GM18502 (cell line): Measurements from ENCODE around the gene SPIN2B.
"Not testable (repeated sequence)": the region's sequence is repeated elsewhere in the genome, so short reads cannot be mapped to it uniquely, and the experiment has no call there.

ENCODE experiments used
- ATAC-seq: cut with Tn5 transposase; IDR thresholded peaks from one replicate; pipeline ENCODE4 v1.9.1; 2021; ENCODE audit warnings: mild to moderate bottlenecking; ENCODE audit not compliant: unreplicated experiment, poor library complexity

The SPIN2B gene

DNA sequence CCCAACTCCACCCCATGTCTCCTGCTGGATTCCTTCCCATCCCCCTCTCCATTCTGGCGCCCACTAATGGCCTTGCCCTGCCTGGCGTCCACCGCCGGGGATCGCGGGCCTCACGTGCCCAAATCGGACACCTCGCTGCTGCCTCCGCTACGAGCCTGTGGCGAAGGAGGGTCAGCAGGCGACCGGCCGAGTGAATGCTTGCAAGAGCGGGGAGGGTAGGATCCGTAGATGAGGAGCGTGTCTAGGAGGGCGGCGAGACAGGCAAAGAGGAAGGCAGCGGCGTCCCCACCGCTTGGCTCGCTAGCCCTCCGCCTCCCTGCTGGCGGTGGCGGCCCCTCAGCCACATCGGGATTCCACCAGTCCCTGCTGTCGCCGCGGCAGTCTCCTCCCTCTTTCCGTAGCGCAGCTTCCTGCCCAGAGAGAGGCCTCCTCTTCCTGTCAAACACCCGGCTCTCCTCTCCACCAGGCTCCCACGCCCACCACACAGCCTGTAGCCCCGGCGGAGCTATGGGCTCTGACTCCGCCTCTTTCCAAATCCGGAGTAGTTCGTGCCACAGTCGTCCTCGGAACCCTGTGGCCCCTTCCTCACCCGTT lies at the start of gene SPIN2B:
Gene SPIN2B (minus strand): TSS at position 387 of the 594 bp plus-strand sequence.
- peak; percentile 100 for ATAC-seq

DNA sequence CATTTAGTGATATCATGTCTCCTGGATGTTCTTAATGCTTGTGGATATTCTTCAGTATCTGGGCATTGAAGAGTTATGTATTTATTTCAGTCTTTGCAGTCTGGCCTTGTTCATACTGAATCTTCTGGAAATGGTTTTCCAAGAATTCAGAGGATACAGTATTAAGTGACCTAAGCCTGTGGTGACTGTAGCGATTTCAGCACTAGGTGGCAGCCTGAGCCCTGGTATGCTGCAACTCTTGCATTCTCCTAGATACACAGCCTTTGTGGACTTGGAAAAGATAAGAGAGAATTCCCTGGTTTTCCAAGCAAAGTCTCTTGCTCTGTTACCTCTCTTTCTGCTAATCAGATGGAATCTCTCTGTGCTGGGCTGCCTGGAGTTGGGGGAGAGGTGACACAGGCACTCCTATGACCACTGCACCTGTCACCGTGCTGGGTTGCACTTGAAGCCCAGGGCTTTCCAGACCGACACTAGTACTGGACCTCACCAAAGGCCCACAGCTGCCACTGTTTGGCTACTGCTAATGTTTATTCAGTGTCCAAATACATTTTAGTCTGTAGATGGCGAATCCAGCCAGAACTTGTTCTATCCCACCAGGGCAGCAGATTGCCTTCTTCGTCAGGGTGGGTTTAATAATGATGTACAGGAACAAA lies 35.2 kb upstream of the SPIN2B start:
- ATAC-seq: no peak

DNA sequence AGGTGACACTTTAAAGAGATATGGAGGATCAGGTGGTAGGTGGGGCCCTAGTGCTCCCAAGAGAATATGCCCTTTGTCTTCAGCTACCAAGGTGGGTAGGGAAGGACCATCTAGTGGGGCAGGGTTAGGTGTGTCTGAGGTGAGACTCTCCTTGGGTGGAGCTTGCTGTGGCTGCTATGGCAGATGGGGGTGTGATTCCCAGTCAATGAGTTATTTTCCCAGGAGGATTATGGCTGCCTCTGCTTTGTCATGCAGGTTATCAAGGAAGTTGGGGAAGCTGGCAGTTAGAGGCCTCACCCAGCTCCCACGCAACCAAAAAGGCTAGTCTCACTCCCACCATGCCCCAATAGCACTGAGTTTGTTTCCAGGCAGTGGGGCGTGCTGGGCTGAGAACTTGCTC lies 33.8 kb upstream of the SPIN2B start:
- ATAC-seq: no peak

DNA sequence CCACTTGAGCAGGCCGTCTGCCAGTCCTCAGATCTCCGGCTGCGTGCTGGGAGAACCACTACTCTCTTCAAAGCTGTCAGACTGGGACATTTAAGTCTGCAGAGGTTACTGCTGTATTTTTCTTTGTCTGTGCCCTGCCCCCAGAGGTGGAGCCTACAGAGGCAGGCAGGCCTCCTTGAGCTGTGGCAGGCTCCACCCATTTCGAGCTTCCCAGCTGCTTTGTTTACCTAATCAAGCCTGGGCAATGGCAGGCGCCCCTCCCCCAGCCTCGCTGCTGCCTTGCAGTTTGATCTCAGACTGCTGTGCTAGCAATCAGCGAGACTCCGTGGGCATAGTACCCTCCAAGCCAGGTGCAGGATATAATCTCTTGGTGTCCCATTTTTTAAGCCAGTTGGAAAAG lies 30.9 kb upstream of the SPIN2B start:
- ATAC-seq: not testable (repeated sequence)

DNA sequence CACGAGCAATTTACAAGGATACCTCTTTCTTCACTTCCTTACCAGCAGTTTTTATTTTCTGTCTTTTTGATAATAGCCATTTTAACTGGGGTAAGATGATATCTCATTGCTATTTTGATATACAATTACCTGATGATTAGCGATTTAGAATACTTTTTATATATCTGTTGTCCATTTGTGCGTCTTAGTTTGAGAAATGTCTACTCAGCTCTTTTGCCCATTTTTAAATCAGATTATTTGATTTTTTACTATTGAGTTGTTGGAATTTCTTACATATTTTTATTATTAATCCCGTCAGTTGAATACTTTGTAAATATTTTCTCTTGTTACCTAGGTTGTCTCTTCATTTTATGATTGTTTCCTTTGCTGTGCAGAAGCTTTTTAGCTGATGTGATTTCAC lies 17.3 kb upstream of the SPIN2B start:
- ATAC-seq: no peak

DNA sequence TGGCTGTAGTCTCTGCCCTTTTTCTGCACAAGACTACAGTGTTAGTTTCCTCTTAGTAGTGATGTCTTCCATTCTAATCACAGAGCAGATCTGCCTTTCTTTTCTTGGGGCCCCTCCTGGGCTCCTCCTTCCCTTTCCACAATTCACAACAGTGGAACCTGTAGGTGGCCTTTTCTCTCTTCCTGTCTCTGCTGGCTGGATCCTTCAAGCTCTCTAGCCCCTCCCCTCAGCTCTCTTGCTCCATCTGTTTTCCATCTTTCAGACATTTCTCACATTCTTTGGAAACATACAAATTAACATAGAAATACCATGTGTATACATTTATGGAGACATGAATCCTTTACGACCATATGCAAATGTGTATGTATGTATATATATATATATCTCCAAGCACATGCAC lies 16.2 kb upstream of the SPIN2B start:
- no peak for ATAC-seq

GRCh38 chrX:57137073-57137472 lies 15.7 kb upstream of the SPIN2B start, which contains the start of gene SPIN2A:
Gene SPIN2A, minus strand, starts transcription at chrX:57137397. Its CDS starts 800 bp downstream, at chrX:57136597.
- not testable (repeated sequence) for ATAC-seq

DNA sequence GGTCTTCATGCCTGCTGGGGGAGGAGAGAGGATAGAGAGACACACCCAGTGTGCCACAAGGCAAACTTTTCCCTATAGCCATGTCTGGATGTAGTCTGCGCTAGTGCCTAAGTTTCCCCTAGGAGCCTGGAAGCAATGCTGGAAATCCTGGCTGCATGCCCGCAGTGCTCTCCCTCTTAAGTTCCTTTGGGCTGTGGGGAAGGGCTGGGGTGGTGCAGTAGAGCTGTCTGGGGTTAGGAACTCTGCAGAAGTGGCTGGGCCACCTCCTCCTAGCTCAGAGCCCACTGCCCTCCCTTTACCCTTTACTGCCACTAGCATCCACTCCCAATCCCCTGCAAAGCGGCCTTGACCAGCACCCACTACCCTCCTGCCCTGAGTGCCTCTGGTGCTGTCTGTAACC lies 15.2 kb upstream of the SPIN2B start:
- not testable (repeated sequence) for ATAC-seq

DNA sequence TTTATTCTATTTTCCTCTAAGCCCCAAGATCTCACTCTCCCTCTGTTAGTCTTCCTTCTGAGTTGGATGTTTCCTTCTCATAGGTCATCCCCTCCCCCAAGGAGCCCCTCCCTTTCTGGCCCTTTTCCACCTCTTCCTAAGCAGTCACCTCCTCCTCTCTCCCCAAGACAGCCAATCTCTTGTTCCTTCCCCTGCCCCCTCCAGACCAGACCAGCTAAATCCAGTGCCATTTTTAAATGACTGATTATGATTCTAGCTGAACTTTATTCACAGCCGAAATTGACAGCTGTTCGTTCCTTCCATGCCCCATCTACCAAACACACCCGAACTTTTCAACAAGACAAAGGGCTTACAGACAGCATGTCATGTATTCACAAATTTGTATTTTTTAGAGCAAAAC lies 13.9 kb upstream of the SPIN2B start:
- ATAC-seq: no peak

DNA sequence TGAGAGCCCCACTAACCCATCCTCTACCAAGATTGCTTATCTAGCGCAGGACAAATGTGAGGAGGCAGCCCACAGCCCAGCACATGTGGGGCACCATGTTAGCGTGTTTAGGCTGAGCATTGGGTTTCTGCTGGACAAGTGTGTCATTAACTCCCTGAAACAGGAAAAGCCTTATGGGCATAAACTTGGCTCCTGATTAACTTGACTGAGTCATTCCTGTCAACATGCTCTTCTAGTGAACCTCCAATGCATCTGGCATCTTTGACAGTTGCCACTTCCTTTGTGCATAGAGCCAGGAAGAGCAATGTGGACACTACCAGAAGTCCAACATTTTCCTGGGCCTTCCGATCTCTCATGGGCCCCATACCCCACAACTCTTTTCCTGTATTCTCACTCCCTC lies 13.4 kb upstream of the SPIN2B start:
- ATAC-seq: no peak

DNA sequence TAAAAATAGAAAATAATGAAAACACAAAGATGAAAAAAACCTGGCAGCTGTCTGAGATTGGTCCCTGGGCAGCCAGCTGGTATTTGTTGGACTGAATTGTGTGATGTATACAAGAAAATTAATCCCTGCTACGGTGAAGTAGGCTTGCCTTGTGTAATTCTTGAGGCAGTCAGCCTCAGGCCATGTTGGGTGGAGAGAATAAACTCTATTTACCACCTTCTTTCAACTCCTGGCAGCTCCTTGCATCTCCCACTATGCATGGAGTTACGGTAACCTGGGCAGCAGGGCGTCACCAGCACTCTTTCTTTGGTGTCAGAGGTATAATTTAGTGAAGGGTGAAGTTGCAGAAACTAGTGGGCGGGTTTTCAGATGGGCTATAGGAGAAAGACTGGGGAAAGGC lies 12.4 kb upstream of the SPIN2B start:
- ATAC-seq: no peak

- not testable (repeated sequence) for ATAC-seq
Observed at GRCh38 chrX:57133284-57133683, 11.9 kb upstream of the SPIN2B start.

GRCh38 chrX:57132046-57132445 lies 10.7 kb upstream of the SPIN2B start:
- ATAC-seq: no peak

DNA sequence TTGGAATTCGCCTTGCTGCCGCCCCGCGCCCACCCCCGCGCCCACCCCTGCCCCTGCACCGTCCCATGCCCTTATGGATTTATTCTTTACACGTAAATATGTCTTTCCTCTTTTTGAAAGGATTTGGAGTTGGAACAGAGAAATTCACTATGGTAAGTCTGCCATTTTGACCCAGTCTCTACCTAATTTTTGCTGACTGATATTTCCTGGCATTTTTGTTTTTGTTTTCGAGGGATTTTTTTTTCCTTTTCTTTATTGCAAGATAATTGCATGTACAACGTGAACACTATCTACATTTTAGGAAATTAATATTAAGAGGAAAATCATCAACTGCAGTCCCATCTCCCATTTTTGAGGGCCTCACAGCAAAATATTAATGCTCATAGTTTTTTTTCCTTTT lies 468 bp upstream of the SPIN2B start:
- no peak for ATAC-seq

GRCh38 chrX:57120619-57121161 lies 658 bp downstream of the SPIN2B start:
- not testable (repeated sequence) for ATAC-seq

- ATAC-seq: no peak
Observed at GRCh38 chrX:57119416-57119815, 1.9 kb downstream of the SPIN2B start.

GRCh38 chrX:57117566-57117965 lies 3.8 kb downstream of the SPIN2B start:
- not testable (repeated sequence) for ATAC-seq

DNA sequence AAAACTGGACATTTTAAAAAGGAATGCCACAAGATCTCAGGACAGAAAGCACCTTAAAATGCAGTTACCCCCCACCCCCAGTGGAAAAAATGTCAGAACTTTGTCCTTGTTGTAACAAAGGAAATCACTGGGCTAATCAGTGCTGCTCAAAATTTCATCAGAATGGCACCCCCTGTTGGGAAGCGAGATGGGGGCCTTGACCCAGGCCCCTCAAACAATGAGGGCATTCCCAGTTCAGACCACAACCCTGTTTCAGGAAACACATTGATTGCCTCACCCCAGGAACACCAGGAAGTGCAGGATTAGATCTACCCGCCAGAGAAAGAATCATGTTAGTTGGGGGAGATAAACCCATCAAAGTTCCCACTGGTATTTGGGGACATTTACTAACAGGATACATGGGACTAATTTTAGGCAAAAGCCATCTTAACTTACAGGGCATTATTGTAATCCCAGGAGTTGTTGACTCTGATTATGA lies 16.4 kb downstream of the SPIN2B start:
- ATAC-seq: no peak

DNA sequence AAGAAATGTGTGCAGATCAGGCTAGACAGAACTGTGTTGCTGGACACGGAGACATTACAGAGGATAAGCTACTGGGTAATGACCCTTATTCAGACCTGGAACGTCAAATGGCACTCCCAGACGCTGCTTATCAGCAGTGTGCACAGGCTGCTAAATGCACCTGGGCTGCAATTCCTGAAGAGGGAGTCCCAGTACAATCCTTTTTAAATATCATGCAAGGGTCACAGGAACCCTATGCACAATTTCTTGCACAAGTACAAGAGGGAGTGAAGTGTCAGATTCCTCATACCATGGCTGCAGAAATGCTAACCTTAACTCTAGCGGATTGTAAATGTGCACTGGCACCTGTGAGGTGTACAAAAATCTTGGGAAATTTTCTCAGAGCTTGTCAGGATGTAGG lies 16.9 kb downstream of the SPIN2B start:
- ATAC-seq: no peak

DNA sequence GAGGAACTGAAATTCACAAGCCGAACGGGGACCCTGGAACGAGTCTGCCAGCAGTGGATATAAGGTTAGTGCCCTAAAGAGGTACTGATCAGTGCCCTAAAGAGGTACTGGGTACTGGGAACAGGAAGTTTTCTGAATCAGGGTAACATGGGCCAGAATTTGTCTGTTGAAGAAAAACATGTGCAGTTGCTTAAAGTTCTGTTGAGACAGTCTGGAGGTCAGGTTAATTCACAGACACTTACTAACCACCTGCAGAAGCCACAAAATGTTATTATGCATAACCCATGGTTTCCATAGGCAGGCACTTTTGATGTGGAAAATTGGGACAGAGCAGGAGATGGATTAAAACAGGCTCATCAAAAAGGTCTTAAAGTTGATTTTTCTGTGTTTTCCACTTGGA lies 17.9 kb downstream of the SPIN2B start:
- no peak for ATAC-seq

GRCh38 chrX:57102918-57103317 lies 18.4 kb downstream of the SPIN2B start:
- not testable (repeated sequence) for ATAC-seq

DNA sequence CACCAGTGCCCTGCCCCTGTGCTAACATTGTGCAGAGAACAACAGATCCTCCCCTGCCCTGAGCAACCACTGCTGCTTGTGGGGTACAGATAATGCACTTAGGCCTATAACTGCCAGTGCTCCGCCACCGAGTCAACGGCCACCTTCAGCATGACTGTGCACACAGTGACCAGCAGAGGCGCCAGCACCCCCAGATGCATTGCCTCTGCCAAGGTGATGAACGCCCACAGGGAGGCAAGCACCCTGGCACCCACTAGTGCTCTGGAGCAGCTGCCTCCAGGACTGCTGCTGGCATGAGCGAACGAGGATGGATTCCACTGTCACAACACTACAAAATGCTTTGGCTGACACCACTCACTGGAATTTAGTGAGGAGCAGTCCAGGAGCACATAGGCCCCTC lies 38.2 kb downstream of the SPIN2B start:
- ATAC-seq: no peak
